Measurements from ENCODE around the gene PRKN. TPM values are rescaled to one million over a fixed set of nuclear protein-coding genes. Genes with fewer than 3 reads are reported as not detected.
"Not testable (repeated sequence)": the region's sequence is repeated elsewhere in the genome, so short reads cannot be mapped to it uniquely, and the experiment has no call there.

The PRKN gene
- total RNA-seq, 1 donor from 2014 or later = 2.6 TPM

- H3K27ac ChIP-seq = no peak overlapping the region
- H3K9me3 ChIP-seq = no peaks in the 10 kb centered on the region
- no peak overlapping the region for H3K4me3 ChIP-seq
- TF ChIP-seq, protein P1, sequence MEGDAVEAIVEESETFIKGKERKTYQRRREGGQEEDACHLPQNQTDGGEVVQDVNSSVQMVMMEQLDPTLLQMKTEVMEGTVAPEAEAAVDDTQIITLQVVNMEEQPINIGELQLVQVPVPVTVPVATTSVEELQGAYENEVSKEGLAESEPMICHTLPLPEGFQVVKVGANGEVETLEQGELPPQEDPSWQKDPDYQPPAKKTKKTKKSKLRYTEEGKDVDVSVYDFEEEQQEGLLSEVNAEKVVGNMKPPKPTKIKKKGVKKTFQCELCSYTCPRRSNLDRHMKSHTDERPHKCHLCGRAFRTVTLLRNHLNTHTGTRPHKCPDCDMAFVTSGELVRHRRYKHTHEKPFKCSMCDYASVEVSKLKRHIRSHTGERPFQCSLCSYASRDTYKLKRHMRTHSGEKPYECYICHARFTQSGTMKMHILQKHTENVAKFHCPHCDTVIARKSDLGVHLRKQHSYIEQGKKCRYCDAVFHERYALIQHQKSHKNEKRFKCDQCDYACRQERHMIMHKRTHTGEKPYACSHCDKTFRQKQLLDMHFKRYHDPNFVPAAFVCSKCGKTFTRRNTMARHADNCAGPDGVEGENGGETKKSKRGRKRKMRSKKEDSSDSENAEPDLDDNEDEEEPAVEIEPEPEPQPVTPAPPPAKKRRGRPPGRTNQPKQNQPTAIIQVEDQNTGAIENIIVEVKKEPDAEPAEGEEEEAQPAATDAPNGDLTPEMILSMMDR (IDR thresholded peaks at IDR 0.05) = no peak
- DNase-seq (ENCODE audit: low spot score in 2 of 2) = no peak
- no peaks in the 10 kb centered on the region for H3K27me3 ChIP-seq
- intact Hi-C loops (cut with DNase I) = no loop called here
- no peaks in the 10 kb centered on the region for H3K4me1 ChIP-seq
- H3K36me3 ChIP-seq = no peaks in the 10 kb centered on the region
These were observed 1394.2 kb downstream of the PRKN start for GRCh38 chr6:161333410-161333809.

DNA sequence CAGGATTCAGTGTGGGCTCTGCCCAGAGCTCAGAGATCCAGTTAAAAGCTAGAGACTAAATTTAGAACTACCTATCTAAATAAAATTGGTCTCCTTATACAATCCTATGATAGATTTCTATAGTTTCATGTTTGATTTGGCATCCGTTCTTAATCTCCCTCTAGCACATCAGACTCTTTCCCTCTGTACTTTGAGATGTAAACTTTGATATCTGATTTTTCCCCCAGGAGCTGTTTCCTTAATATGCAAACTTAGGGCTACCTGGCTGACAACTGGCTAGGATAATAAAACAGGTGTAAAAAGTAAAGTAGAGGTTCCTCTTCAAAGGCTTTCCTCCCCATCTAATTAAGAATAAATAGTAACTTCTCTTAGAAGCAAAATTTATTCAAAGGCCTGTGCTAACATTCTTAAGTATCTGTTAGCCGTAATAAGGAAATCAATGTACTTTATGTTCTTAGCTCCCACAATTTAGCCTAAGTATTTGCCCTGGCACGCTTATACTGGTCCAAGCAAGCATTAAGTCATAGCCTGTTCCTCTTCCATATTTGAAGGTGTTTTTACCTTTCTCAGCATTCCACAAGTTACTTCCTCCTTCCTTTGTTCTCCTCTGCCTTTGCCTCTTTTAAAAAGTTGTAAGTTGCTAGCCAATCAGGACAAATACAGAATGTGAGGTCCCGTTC is 1396.0 kb downstream of the PRKN start:
- H3K36me3 ChIP-seq; intact Hi-C loops (cut with DNase I); H3K9me3 ChIP-seq: not testable (repeated sequence)

GRCh38 chr6:161327360-161327953 is 1400.1 kb downstream of the PRKN start:
- H3K36me3 ChIP-seq = no peaks in the 10 kb centered on the region
- H3K27ac ChIP-seq = no peak overlapping the region
- DNase-seq (ENCODE audit: low spot score in 2 of 2) = no peak
- H3K4me3 ChIP-seq = no peak overlapping the region
- H3K27me3 ChIP-seq = no peaks in the 10 kb centered on the region
- intact Hi-C loops (cut with DNase I) = no loop called here
- no peaks in the 10 kb centered on the region for H3K9me3 ChIP-seq
- H3K4me1 ChIP-seq = no peaks in the 10 kb centered on the region
- TF ChIP-seq, protein P1 (IDR thresholded peaks at IDR 0.05) = no peak

More for the DNA sequence above, 1396.0 kb downstream of the PRKN start:
- not testable (repeated sequence) for H3K27me3 ChIP-seq; H3K4me3 ChIP-seq; DNase-seq (ENCODE audit: low spot score in 2 of 2); H3K27ac ChIP-seq; H3K4me1 ChIP-seq

DNA sequence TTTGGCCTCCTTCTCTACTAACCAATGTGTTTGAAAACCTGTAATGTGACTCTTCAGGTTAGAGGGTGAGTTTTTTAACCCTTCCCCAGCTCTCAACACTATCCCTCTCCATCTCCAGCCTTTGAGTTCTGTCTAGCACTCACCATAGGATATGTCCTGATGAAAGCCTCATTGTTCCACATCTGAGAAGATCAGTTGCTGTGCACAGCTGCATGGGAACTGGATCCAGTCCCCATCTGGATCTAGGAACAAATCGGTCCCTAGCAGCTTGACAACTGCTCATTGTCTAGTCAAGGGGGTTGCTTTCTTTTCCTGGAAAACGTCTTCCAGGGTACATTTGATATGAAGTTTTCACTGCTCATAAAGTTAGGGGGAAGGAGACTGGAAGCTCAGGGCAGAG is 1408.3 kb downstream of the PRKN start:
- DNase-seq (ENCODE audit: low spot score in 2 of 2) = no peak
- Histone ChIP-seq H3K27me3 (no peaks in the 10 kb centered on the region), H3K4me3 (no peak overlapping the region), H3K9me3 (no peaks in the 10 kb centered on the region), H3K4me1 (no peaks in the 10 kb centered on the region), H3K27ac (no peak overlapping the region), H3K36me3 (no peaks in the 10 kb centered on the region)
- intact Hi-C loops (cut with DNase I) = no loop called here
- TF ChIP-seq, protein P1 (IDR thresholded peaks at IDR 0.05) = no peak

DNA sequence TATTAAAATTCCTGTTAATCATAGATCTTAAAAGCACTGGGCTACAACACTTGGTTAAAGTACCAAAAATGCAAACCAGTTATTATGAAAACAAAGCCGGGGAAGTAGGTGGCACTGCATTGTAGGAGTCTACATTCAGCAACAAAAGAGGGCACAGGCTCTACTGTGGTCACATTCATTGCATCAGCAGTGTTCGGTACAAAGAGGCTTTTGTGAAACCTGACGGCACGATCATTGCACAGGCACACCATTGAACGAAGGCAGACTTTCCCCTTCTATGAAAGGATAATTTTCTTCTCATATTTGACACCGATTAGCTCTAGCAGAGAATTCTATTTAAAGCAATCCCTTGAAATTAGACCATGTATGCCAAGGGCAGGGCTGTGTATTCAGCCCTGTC is 1409.1 kb downstream of the PRKN start:
- H3K27me3 ChIP-seq = no peaks in the 10 kb centered on the region
- H3K36me3 ChIP-seq = no peaks in the 10 kb centered on the region
- H3K27ac ChIP-seq = no peak overlapping the region
- H3K4me3 ChIP-seq = no peak overlapping the region
- H3K4me1 ChIP-seq = no peaks in the 10 kb centered on the region
- no peaks in the 10 kb centered on the region for H3K9me3 ChIP-seq
- DNase-seq (ENCODE audit: low spot score in 2 of 2) = no peak
- TF ChIP-seq, protein P1 (IDR thresholded peaks at IDR 0.05) = no peak
- intact Hi-C loops (cut with DNase I) = no loop called here

- TF ChIP-seq, protein P1 (IDR thresholded peaks at IDR 0.05) = no peak
- intact Hi-C loops (cut with DNase I) = no loop called here
These were observed 1411.0 kb downstream of the PRKN start for GRCh38 chr6:161316531-161316930.

DNA sequence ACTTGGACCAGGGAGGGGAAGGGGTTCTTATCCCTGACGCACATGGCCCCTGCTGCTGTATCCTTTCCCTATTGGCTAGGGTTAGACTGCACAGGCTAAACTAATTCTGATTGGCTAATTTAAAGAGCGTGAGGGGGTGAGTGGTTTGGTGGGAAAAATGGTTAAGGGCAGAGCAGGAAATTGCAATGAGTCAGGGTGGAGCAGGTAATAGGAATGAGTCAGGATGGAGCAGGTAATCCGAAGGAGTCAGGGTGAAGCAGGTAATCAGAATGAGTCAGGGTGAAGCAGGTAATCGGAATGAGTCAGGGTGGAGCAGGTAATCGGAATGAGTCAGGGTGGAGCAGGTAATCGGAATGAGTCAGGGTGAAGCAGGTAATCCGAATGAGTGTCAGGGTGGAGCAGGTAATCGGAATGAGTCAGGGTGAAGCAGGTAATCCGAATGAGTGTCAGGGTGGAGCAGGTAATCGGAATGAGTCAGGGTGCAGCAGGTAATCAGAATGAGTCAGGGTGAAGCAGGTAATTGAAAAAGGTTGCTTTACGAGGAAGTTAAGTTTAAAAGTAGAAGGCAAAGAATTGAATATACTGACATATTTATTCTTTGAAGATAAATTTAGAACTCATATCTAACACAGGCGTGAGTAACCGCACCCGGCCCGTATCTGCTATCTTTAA is 1412.2 kb downstream of the PRKN start:
- H3K27me3 ChIP-seq; H3K4me1 ChIP-seq; DNase-seq (ENCODE audit: low spot score in 2 of 2); H3K36me3 ChIP-seq; H3K27ac ChIP-seq; H3K9me3 ChIP-seq; H3K4me3 ChIP-seq; intact Hi-C loops (cut with DNase I): not testable (repeated sequence)

More at GRCh38 chr6:161316531-161316930, 1411.0 kb downstream of the PRKN start:
- H3K27me3 ChIP-seq = no peaks in the 10 kb centered on the region
- no peak overlapping the region for H3K4me3 ChIP-seq
- H3K27ac ChIP-seq = no peak overlapping the region
- H3K4me1 ChIP-seq = no peaks in the 10 kb centered on the region
- no peaks in the 10 kb centered on the region for H3K9me3 ChIP-seq
- no peaks in the 10 kb centered on the region for H3K36me3 ChIP-seq
- DNase-seq (ENCODE audit: low spot score in 2 of 2) = no peak

GRCh38 chr6:161314541-161315245 is 1412.9 kb downstream of the PRKN start:
- H3K36me3 ChIP-seq; H3K4me3 ChIP-seq; H3K9me3 ChIP-seq; H3K27ac ChIP-seq; H3K27me3 ChIP-seq; intact Hi-C loops (cut with DNase I); H3K4me1 ChIP-seq; DNase-seq (ENCODE audit: low spot score in 2 of 2): not testable (repeated sequence)
